K562 (cell line): ENCODE measurements around the gene CTPS1. TPM values are rescaled to one million over a fixed set of nuclear protein-coding genes. Genes with fewer than 3 reads are reported as not detected.

Experiments
- ATAC-seq: fragments of 200-7000 bp; cut with Tn5 transposase; 3 replicates; pipeline ENCODE4 v1.9.1; 2020; ENCODE audit warnings: moderate library complexity
- BruUV-seq: library from RNA; stranded (reverse); fragments of 400-500 nt; replicated peaks from 2 replicates; lab custom pipeline; 2021; lab: Mats Ljungman, UMichigan
- CTCF ChIA-PET: fragments of 300-600 bp; formaldehyde crosslinking; extraction: SDS; loops from one replicate; lab custom pipeline; 2021; ENCODE audit warnings: low intra/inter-chr PET ratio; lab: Yijun Ruan, JAX
- POLR2A ChIA-PET: fragments of 300-600, 350-650 bp; sonication (Branson Sonifier 250); formaldehyde crosslinking; extraction: SDS; loops from one replicate; lab custom pipeline; 2021; ENCODE audit warnings: antibody characterized with exemption, inconsistent platforms; lab: Yijun Ruan, JAX
- DNase-seq, 4 experiments: peaks; one replicate each; pipeline versions ENCODE4 v3.0.0 to v3.0.0-alpha.2; 2011 to 2018; ENCODE audit warnings: low spot score in 3 of 4, mixed read lengths in 3 of 4; ENCODE audit errors: extremely low read depth in 1 of 4
- FAIRE-seq: peaks from 2 replicates; lab custom pipeline; 2011; peaks lifted over from hg19 to GRCh38; lab: Jason Lieb, UNC
- H2AFZ ChIP-seq: 2 replicates; pipeline ENCODE4 v1.6.0; 2011; ENCODE audit warnings: low read depth, low read length, control low read depth, inconsistent platforms
- H3K27ac ChIP-seq: fragments of 200-600 bp; 3 replicates; pipeline ENCODE4 v1.8.0; 2011; ENCODE audit warnings: low read depth, mild to moderate bottlenecking, control low read depth, inconsistent platforms, low read length, moderate library complexity, mixed read lengths; ENCODE audit errors: extremely low read depth
- H3K27me3 ChIP-seq, 2 experiments: fragments of 300-600 bp in 1 of 2; 2 replicates in 1 of 2; 3 replicates in 1 of 2; pipeline versions ENCODE4 v1.6.0 to v1.8.0; 2011; ENCODE audit warnings: inconsistent platforms in 2 of 2, low read length in 2 of 2, mild to moderate bottlenecking in 1 of 2, mixed read lengths in 1 of 2, moderate library complexity in 1 of 2; ENCODE audit not compliant: control insufficient read depth in 2 of 2, insufficient read depth in 2 of 2
- H3K36me3 ChIP-seq: fragments of 300-600 bp; 3 replicates; pipeline ENCODE4 v1.8.0; 2011; ENCODE audit warnings: mild to moderate bottlenecking, low read length, inconsistent platforms; ENCODE audit not compliant: control insufficient read depth, insufficient read depth
- H3K4me1 ChIP-seq, 2 experiments: fragments of 200-600 bp in 1 of 2; replicated peaks in 1 of 2; 2 replicates in 1 of 2; 3 replicates in 1 of 2; pipeline versions ENCODE4 v1.5.1 to v1.8.0; 2011; ENCODE audit warnings: inconsistent platforms in 2 of 2, low read length in 2 of 2, mild to moderate bottlenecking in 1 of 2, mixed read lengths in 1 of 2, moderate library complexity in 1 of 2; ENCODE audit not compliant: control insufficient read depth in 2 of 2, insufficient read depth in 2 of 2
- H3K4me2 ChIP-seq: 2 replicates; pipeline ENCODE4 v1.6.1; 2011; ENCODE audit warnings: low read length, control low read depth, inconsistent platforms, mixed read lengths; ENCODE audit not compliant: insufficient read depth
- H3K4me3 ChIP-seq: fragments of 200-600 bp; sonication (generic), shearing (Covaris generic); 2 replicates; pipeline ENCODE4 v1.5.1; 2016; ENCODE audit warnings: control low read depth, inconsistent platforms
- H3K79me2 ChIP-seq: fragments of 200-600 bp; 3 replicates; pipeline ENCODE4 v1.8.0; 2011; ENCODE audit warnings: low read length, inconsistent platforms; ENCODE audit not compliant: control insufficient read depth, insufficient read depth
- H3K9ac ChIP-seq, 2 experiments: 2 replicates each; pipeline versions ENCODE4 v1.6.0 to v1.6.1; 2011; ENCODE audit warnings: low read depth in 2 of 2, low read length in 2 of 2, control low read depth in 1 of 2, inconsistent platforms in 1 of 2, mild to moderate bottlenecking in 1 of 2, mixed read lengths in 1 of 2; ENCODE audit not compliant: insufficient read depth in 1 of 2
- H3K9me1 ChIP-seq: one replicate; pipeline ENCODE4 v1.6.0; 2011; ENCODE audit warnings: inconsistent platforms, mild to moderate bottlenecking, low read length, moderate library complexity; ENCODE audit not compliant: control insufficient read depth, insufficient read depth
- H3K9me3 ChIP-seq: replicated peaks from 2 replicates; pipeline ENCODE4 v1.5.1; 2011; ENCODE audit warnings: low read depth, low read length, inconsistent platforms; ENCODE audit not compliant: control insufficient read depth, insufficient read depth
- H4K20me1 ChIP-seq: replicated peaks from 2 replicates; pipeline ENCODE4 v1.6.1; 2011; ENCODE audit warnings: low read length, inconsistent platforms, mixed read lengths; ENCODE audit not compliant: control insufficient read depth, insufficient read depth
- ADNP ChIP-seq: fragments of 200-800 bp; sonication (Bioruptor generic); IDR thresholded peaks from 2 replicates; pipeline ENCODE4 v1.6.1; 2016; ENCODE audit warnings: missing genetic modification characterization, missing compliant biosample characterization
- ASH1L ChIP-seq: fragments of 450-650 bp; IDR thresholded peaks from 2 replicates; pipeline ENCODE4 v1.6.1; 2018; ENCODE audit warnings: borderline replicate concordance, mild to moderate bottlenecking, low read depth; ENCODE audit not compliant: partially characterized antibody
- CBX3 ChIP-seq, 2 experiments: IDR thresholded peaks; 1 replicate in 1 of 2; 2 replicates in 1 of 2; pipeline ENCODE4 v1.6.1; 2012; ENCODE audit warnings: inconsistent platforms in 2 of 2, low read length in 2 of 2, borderline replicate concordance in 1 of 2, control low read depth in 1 of 2
- CREBBP ChIP-seq: IDR thresholded peaks from one replicate; pipeline ENCODE4 v1.6.1; 2012; ENCODE audit warnings: low read depth, mild to moderate bottlenecking, control low read depth, inconsistent platforms, low read length
- CTCF ChIP-seq, 3 experiments: IDR thresholded peaks in 2 of 3; conservative IDR thresholded peaks in 1 of 3; 2 replicates each; pipeline ENCODE4 v1.5.1; 2011 to 2012; ENCODE audit warnings: low read length in 3 of 3, mild to moderate bottlenecking in 3 of 3, control low read depth in 2 of 3, improper control_type of control experiment in 1 of 3, inconsistent platforms in 1 of 3, low read depth in 1 of 3, mixed read lengths in 1 of 3, moderate library complexity in 1 of 3; ENCODE audit not compliant: insufficient read depth in 2 of 3
- FIP1L1 ChIP-seq: fragments of 200-400 bp; formaldehyde crosslinking; IDR thresholded peaks from 2 replicates; pipeline ENCODE4 v1.6.1; 2018; ENCODE audit warnings: mild to moderate bottlenecking, low read depth, low read length; ENCODE audit not compliant: poor library complexity, severe bottlenecking
- FOXP4 ChIP-seq: sonication (generic); formaldehyde crosslinking; IDR thresholded peaks from 2 replicates; pipeline ENCODE4 v1.8.0; 2022; ENCODE audit warnings: mild to moderate bottlenecking, missing genetic modification reagents, borderline replicate concordance
- MCM3 ChIP-seq: fragments of 450-650 bp; IDR thresholded peaks from 2 replicates; pipeline ENCODE4 v1.6.1; 2016
- TRIM24 ChIP-seq, 2 experiments: fragments of 450-650 bp; IDR thresholded peaks; 2 replicates each; pipeline ENCODE4 v1.6.1; 2016
- ZNF124 ChIP-seq: sonication (generic); formaldehyde crosslinking; IDR thresholded peaks from 2 replicates; pipeline ENCODE4 v1.8.1; 2022; ENCODE audit warnings: missing genetic modification reagents
- ZNF668 ChIP-seq: fragments of 250-450 bp; sonication (Bioruptor Pico); IDR thresholded peaks from 2 replicates; pipeline ENCODE4 v1.8.0; 2022; ENCODE audit warnings: mild to moderate bottlenecking, inconsistent platforms
- WGBS: fragments of 100-300 bp; shearing (Covaris generic); methylation state at CpG from one replicate; pipeline ENCODE4 v1.1.6; 2016; ENCODE audit warnings: low coverage, mixed read lengths; ENCODE audit not compliant: insufficient coverage; ENCODE audit errors: missing lambda C conversion rate; 5-methylcytosine and 5-hydroxymethylcytosine counted together
- in situ Hi-C: fragments of 300-500 bp; cut with MboI; formaldehyde crosslinking; loops from 4 replicates; pipeline ENCODE4 v1.15.0; 2018; ENCODE audit warnings: inconsistent platforms, mixed read lengths
- intact Hi-C: fragments of 100-400 bp; cut with micrococcal nuclease; formaldehyde crosslinking; loops from 2 replicates; pipeline ENCODE4 v1.14.2; 2022
- polyA plus RNA-seq, 8 experiments: library from polyadenylated mRNA; depleted of rRNA in 4 of 8; stranded (reverse) in 5 of 8; unstranded in 3 of 8; fragments of >200 nt; fragmentation: Nextera tagmentation in 2 of 8; fragmentation: Illumina TruSeq in 1 of 8; extraction: Ambion mirVana in 2 of 8; extraction: Trizol in 1 of 8; gene quantifications; 2 replicates each; pipeline versions ENCODE4 v1.2.1 to v1.2.3, GENCODE V29; 2011 to 2014; ENCODE audit warnings: inconsistent platforms in 1 of 8, missing spikeins in 1 of 8
- total RNA-seq, 7 experiments: library from RNA; depleted of rRNA in 6 of 7; stranded (reverse); fragments of >200 nt in 6 of 7; fragmentation: Illumina TruSeq in 2 of 7; extraction: Trizol in 2 of 7; gene quantifications; 2 replicates each; pipeline versions ENCODE4 v1.2.1 to v1.2.3, GENCODE V29; 2011 to 2021; ENCODE audit warnings: low replicate concordance in 1 of 7
- TF ChIP-seq, protein P1 (sequence below): sonication (generic); formaldehyde crosslinking; IDR thresholded peaks from 2 replicates; pipeline ENCODE4 v1.8.1; 2023; ENCODE audit warnings: mild to moderate bottlenecking, missing genetic modification reagents

CTPS1 gene
- total and polyA plus RNA-seq, 9 of the 15 experiments (the other 6 are each of a cell fraction or from before 2014, with no cell fraction given): 44.4 to 164 (median 87.7) TPM

GRCh38 chr1:41032147-41032546 is 52.7 kb downstream of the CTPS1 start:
- Histone ChIP-seq H3K27me3 (no peaks in the 10 kb centered on the region), H3K4me2 (no peak overlapping the region), H3K9ac (no peak overlapping the region), H3K9me1 (no peaks in the 10 kb centered on the region), H3K9me3 (peaks cover 3% of the 10 kb centered on the region), H3K27ac (no peak overlapping the region), H3K36me3 (peaks cover 73% of the 10 kb centered on the region), H3K79me2 (no peaks in the 10 kb centered on the region), H2AFZ (no peak overlapping the region), H3K4me1 (peaks cover 2 to 3% of the 10 kb centered on the region in 2 experiments; a peak in 2 of 5 replicates), H3K4me3 (no peak overlapping the region), H4K20me1 (no peaks in the 10 kb centered on the region)
- no peak for DNase-seq
- POLR2A ChIA-PET: no interaction called here
- no peak for ATAC-seq
- in situ Hi-C loops (no loop called here), intact Hi-C loops (loop anchor here (10.0 kb wide), 1 partner anchor 393 kb away; no protein-coding TSS in a partner anchor)
- no TSS peak for BruUV-seq
- FAIRE-seq: no peak
- 67% methylated on average over 2 of the region's 2 CpGs for WGBS
- CTCF ChIA-PET: no interaction called here
- TF ChIP-seq ADNP (tag) (0 out of 2 replicates have a peak, but pooled peaks have one; percentile 37), CTCF (IDR thresholded peaks at IDR 0.05 in 2 of 3, conservative IDR thresholded peaks at IDR 0.05 in 1 of 3; ENCODE audit: insufficient read depth in 2 of 3, low read depth in 1 of 3, low read length in 3 of 3) (no peak), ZNF124 (no peak), CREBBP (no peak), TRIM24 (IDR thresholded peaks at IDR 0.05) (peak; percentile 26 to 48; a peak in 1 of 4 replicates), CBX3 (IDR thresholded peaks at IDR 0.05; ENCODE audit: borderline replicate concordance in 1 of 2, low read length in 2 of 2) (0 out of 3 replicates have a peak, but pooled peaks of 1 of the 2 experiments have one; percentile 33), FOXP4 (CRISPR knock-in tag) (no peak), FIP1L1 (no peak), ASH1L (no peak), MCM3 (no peak), ZNF668 (no peak)
- TF ChIP-seq, protein P1, sequence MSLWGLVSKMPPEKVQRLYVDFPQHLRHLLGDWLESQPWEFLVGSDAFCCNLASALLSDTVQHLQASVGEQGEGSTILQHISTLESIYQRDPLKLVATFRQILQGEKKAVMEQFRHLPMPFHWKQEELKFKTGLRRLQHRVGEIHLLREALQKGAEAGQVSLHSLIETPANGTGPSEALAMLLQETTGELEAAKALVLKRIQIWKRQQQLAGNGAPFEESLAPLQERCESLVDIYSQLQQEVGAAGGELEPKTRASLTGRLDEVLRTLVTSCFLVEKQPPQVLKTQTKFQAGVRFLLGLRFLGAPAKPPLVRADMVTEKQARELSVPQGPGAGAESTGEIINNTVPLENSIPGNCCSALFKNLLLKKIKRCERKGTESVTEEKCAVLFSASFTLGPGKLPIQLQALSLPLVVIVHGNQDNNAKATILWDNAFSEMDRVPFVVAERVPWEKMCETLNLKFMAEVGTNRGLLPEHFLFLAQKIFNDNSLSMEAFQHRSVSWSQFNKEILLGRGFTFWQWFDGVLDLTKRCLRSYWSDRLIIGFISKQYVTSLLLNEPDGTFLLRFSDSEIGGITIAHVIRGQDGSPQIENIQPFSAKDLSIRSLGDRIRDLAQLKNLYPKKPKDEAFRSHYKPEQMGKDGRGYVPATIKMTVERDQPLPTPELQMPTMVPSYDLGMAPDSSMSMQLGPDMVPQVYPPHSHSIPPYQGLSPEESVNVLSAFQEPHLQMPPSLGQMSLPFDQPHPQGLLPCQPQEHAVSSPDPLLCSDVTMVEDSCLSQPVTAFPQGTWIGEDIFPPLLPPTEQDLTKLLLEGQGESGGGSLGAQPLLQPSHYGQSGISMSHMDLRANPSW (CRISPR knock-in tag): no peak
